Measurements from ENCODE around the gene MATCAP1.

MATCAP1 gene

DNA sequence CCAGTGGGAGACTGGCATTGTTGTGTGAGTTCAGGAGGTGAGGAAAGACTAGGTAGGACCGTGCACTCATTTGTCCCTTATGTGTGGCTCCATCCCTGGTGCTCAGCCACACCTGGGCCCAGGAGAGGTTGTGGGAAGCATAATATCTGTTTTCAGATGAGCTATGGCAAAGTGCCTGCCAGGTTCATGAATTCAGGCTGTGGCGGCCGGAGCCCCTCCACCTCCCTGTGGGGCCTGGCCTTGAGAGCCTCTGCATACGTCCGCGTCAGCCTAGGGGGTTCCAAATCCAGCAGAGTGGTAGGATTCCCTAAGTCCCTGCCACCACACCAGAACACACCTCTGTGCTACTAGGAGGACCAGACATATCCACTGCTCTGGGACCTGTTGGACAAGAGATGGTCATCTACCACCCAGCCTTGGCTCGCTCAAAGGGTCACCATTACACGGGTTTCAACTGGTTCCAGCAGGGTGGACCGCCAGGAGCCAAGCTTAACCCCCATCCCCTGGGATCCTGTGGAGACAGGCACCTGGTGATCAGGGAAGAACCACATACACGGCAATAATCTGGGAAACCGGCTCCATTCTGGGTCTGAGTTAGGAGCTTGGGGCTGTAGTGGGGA is 35.0 kb downstream of the MATCAP1 start:
- H3K4me1 Mint-ChIP-seq, result peaks cover 29% of the 10 kb centered on the region
- ATAC-seq (no peak), DNase-seq (no peak)
- H3K27ac Mint-ChIP-seq, result peak overlapping the region in 1 of 2 donors; percentile 6
- H3K9me3 Mint-ChIP-seq, result no peaks in the 10 kb centered on the region
- peaks cover 40% of the 10 kb centered on the region for H3K27me3 Mint-ChIP-seq
- H3K4me3 Mint-ChIP-seq, result peak overlapping the region in 1 of 2 donors; percentile 48

DNA sequence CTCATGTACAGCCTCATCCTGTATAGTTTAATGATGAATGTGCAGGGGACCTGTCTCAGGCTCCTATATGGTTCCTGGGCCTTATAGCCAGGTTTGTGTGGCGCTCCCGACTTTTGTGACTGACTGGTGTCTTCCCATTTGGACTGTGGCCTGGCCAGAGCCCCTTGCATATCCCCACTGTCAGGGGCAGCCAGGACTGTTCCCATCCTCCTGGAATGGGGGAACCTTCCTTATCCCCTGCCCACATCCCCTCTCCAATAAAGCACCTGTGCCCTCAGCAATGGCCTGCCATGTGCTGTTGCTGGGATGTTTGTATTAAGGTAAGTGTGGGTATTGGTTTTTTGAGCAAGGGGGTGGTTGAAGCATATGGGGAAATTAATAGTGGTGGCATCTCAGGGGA is 35.5 kb downstream of the MATCAP1 start:
- DNase-seq, result no peak

GRCh38 chr16:67147437-67148140 is 36.2 kb downstream of the MATCAP1 start:
- H3K27me3 Mint-ChIP-seq, result peaks cover 28% of the 10 kb centered on the region
- no peaks in the 10 kb centered on the region for H3K9me3 Mint-ChIP-seq
- no peak for DNase-seq
- H3K27ac Mint-ChIP-seq, result no peak overlapping the region
- no peak overlapping the region for H3K4me3 Mint-ChIP-seq
- H3K4me1 Mint-ChIP-seq, result peaks cover 18% of the 10 kb centered on the region
- no peak for ATAC-seq

More for the DNA sequence above, 35.5 kb downstream of the MATCAP1 start:
- Mint-ChIP-seq H3K4me3 (no peak overlapping the region), H3K27me3 (peaks cover 34% of the 10 kb centered on the region), H3K4me1 (peaks cover 24% of the 10 kb centered on the region), H3K27ac (peak overlapping the region in 1 of 2 donors; percentile 6), H3K9me3 (no peaks in the 10 kb centered on the region)
- ATAC-seq, result no peak

DNA sequence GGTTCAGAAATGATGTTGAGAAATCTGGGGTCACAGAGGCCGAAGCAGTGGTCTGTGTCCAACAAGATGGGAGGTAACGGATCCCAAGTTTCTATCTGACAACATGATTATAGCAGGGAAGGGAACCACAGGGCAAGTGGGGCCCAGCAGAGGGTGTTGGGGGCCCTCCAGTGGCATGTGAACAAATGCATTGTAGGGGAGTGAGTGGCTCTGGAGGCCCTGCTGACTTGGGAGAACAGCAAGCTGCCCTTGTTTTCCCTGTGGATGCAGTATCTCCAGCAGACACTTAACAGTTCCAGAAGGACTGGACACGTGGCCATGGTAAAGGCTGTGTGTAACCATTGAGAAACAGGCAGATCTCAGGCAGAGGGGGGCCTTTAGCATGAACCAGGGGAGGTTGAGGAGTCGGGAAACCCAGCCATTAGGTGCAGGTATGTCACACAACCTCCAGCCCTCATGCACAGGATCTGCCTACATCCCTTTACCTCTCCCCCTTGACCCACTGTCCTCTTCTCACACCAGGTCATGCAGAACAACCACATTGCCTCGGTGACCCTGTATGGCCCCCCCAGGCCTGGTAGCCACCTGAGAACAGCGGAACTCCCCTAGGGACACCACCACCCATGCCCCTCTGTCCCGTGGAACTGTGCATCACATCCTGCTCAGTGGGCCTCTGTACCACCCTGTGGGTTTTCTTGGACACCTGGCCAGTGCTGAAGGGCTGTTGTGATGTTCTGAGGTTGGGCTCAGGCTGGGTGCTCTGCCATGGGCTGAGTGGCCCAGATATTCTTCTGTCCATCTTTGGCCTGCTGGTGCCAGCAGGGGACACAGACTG is 37.0 kb downstream of the MATCAP1 start:
- H3K27me3 Mint-ChIP-seq, result peaks cover 23% of the 10 kb centered on the region
- peaks cover 16% of the 10 kb centered on the region for H3K4me1 Mint-ChIP-seq
- H3K4me3 Mint-ChIP-seq, result no peak overlapping the region
- no peaks in the 10 kb centered on the region for H3K9me3 Mint-ChIP-seq
- ATAC-seq (no peak), DNase-seq (no peak)
- H3K27ac Mint-ChIP-seq, result peak overlapping the region in 1 of 2 donors; percentile 55

DNA sequence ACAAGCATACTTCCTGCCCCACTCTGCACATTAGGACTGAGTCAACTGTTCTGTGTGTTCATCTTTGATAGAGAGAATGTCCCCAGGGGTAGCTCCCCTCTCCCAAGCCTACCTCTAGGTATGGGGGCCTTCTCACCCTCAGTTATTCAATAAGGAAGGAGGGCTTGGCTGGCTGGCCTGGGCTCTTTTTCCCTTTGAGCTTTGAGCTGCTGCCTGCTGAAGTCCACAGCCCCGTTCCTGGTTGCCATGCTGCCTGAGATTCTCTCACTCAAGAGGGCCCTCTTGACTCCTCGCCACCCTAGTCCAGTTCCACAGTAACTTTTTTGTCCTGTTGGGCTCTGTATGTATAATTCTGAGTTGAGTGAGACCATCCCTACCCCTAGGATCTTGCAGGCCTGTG is 38.0 kb downstream of the MATCAP1 start:
- no peak overlapping the region for H3K27ac Mint-ChIP-seq
- DNase-seq (no peak), ATAC-seq (no peak)
- peaks cover 13% of the 10 kb centered on the region for H3K27me3 Mint-ChIP-seq
- H3K4me1 Mint-ChIP-seq, result peaks cover 6% of the 10 kb centered on the region
- H3K4me3 Mint-ChIP-seq, result no peak overlapping the region
- no peaks in the 10 kb centered on the region for H3K9me3 Mint-ChIP-seq

- Mint-ChIP-seq H3K27ac (no peak overlapping the region), H3K4me3 (no peak overlapping the region), H3K9me3 (no peaks in the 10 kb centered on the region), H3K27me3 (peaks cover 13% of the 10 kb centered on the region), H3K4me1 (peaks cover 6% of the 10 kb centered on the region)
- no peak for ATAC-seq
- no peak for DNase-seq
These were observed 38.8 kb downstream of the MATCAP1 start for GRCh38 chr16:67144943-67145342.

DNA sequence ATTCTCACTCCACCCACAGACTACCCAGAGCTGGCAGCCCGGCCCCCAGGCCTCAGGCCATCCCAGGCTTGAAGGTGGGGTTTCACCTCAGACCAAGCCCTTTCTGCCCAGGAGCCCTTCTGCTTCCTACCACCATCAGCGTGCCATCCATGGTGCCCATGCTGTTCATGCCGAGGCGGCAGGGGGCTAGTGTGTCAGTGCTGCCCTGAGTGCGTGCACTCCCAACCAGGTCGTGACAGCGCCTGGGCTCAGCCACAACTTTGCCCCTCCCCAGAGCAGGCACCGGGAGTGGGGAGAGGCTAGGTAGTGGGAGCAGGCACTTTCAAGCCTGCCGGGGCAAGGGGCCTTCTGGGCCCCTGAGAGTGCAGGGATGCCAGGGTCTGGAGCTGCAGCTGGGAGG is 41.4 kb downstream of the MATCAP1 start:
- H3K27ac Mint-ChIP-seq, result no peak overlapping the region
- H3K27me3 Mint-ChIP-seq, result no peaks in the 10 kb centered on the region
- H3K4me1 Mint-ChIP-seq, result no peaks in the 10 kb centered on the region
- H3K9me3 Mint-ChIP-seq, result no peaks in the 10 kb centered on the region
- DNase-seq (no peak), ATAC-seq (no peak)
- no peak overlapping the region for H3K4me3 Mint-ChIP-seq

- no peak for DNase-seq
- Mint-ChIP-seq H3K4me3 (no peak overlapping the region), H3K27me3 (no peaks in the 10 kb centered on the region), H3K27ac (no peak overlapping the region), H3K4me1 (no peaks in the 10 kb centered on the region), H3K9me3 (no peaks in the 10 kb centered on the region)
- ATAC-seq, result no peak
These were observed 42.4 kb downstream of the MATCAP1 start for GRCh38 chr16:67141391-67141790.

DNA sequence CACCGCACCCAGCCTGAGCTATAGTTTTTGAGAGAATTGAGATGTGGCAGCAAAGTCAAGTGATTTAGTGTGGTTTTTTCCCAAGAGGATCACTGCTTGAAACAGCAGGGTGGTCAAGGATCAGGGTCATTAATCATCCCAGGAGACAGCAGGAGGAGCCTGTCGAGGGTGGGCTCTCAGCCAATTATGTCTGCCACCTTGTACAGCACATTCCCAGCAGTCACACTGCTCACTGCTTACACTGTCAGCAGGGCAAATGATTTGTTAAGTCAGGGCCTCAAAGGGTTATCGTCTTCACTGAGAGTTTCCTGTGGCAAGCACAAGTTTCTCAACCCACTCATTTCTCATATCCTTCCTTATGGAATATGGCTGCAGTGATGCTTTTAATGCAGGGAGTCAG is 46.2 kb downstream of the MATCAP1 start:
- H3K27ac Mint-ChIP-seq, result no peak overlapping the region

DNA sequence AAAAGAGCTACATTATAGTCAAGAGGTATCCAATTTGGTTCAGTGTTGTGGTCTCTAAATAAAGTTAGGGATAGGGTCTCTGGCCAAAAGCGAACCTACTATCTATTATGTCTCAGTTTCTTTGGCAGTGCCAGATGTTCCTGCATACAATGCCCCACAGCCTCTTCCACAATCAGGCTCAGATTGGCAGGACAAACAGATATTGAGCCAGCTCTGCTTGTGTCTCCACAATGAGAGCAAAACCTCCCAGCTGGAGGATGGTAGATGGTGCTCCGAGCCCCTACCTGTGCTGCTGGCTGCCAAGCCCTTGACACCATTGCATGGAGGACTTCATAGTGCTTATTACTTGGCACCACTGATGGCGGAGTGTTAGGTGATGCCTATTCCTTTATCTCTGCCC is 54.3 kb downstream of the MATCAP1 start:
- H3K9me3 Mint-ChIP-seq, result no peaks in the 10 kb centered on the region
- no peaks in the 10 kb centered on the region for H3K4me1 Mint-ChIP-seq
- H3K27me3 Mint-ChIP-seq, result no peaks in the 10 kb centered on the region
- ATAC-seq, result no peak
- no peak overlapping the region for H3K4me3 Mint-ChIP-seq
- no peak overlapping the region for H3K27ac Mint-ChIP-seq
- DNase-seq, result no peak

More for the DNA sequence above, 46.2 kb downstream of the MATCAP1 start:
- no peak overlapping the region for H3K4me3 Mint-ChIP-seq
- DNase-seq, result no peak
- H3K4me1 Mint-ChIP-seq, result no peaks in the 10 kb centered on the region
- no peaks in the 10 kb centered on the region for H3K27me3 Mint-ChIP-seq
- no peaks in the 10 kb centered on the region for H3K9me3 Mint-ChIP-seq
- no peak for ATAC-seq

- Mint-ChIP-seq H3K4me3 (no peak overlapping the region), H3K9me3 (no peaks in the 10 kb centered on the region), H3K4me1 (no peaks in the 10 kb centered on the region), H3K27me3 (no peaks in the 10 kb centered on the region), H3K27ac (no peak overlapping the region)
- no peak for DNase-seq
- ATAC-seq, result no peak
These were observed 54.9 kb downstream of the MATCAP1 start for GRCh38 chr16:67128887-67129286.

GRCh38 chr16:67128417-67128816 is 55.3 kb downstream of the MATCAP1 start:
- Mint-ChIP-seq H3K4me3 (no peak overlapping the region), H3K4me1 (no peaks in the 10 kb centered on the region), H3K9me3 (no peaks in the 10 kb centered on the region), H3K27ac (no peak overlapping the region), H3K27me3 (no peaks in the 10 kb centered on the region)
- ATAC-seq, result no peak
- no peak for DNase-seq

All from stimulated activated naive CD8-positive, alpha-beta T cell treated with anti-CD3 and anti-CD28 coated beads, Interleukin-15, amount 100 ng/mL, for 72 hours (primary cell).